SU-DHL-6 (cell line): ENCODE data around the gene NID1.

Experiments used
- H2AFZ ChIP-seq: fragments of 200-600 bp; sonication (generic); 2 replicates; pipeline ENCODE4 v1.6.1; 2014; ENCODE audit warnings: low read depth, mild to moderate bottlenecking, moderate library complexity, mixed read lengths, antibody characterized with exemption, low read length; ENCODE audit not compliant: severe bottlenecking
- H3F3A ChIP-seq: fragments of 200-600 bp; shearing (Covaris generic); 2 replicates; pipeline ENCODE4 v1.6.0; 2016; ENCODE audit warnings: antibody characterized with exemption, mild to moderate bottlenecking; ENCODE audit not compliant: insufficient read depth
- H3K27ac ChIP-seq: fragments of 200-600 bp; sonication (generic); 2 replicates; pipeline ENCODE4 v1.5.1; 2016; ENCODE audit warnings: low read depth, mild to moderate bottlenecking, low read length, moderate library complexity, mixed read lengths
- H3K27me3 ChIP-seq: fragments of 200-600 bp; sonication (generic), shearing (Covaris generic); 2 replicates; pipeline ENCODE4 v1.6.0; 2014; ENCODE audit warnings: mild to moderate bottlenecking, low read length
- H3K36me3 ChIP-seq: fragments of 200-600 bp; sonication (generic); 2 replicates; pipeline ENCODE4 v1.6.1; 2014; ENCODE audit warnings: mild to moderate bottlenecking, low read length, mixed read lengths
- H3K4me2 ChIP-seq: fragments of 300-600, 200-600 bp; shearing (Covaris generic), sonication (generic); 2 replicates; pipeline ENCODE4 v1.6.0; 2014; ENCODE audit warnings: low read length, low read depth, mild to moderate bottlenecking; ENCODE audit not compliant: poor library complexity, severe bottlenecking
- H3K4me3 ChIP-seq: fragments of 200-600 bp; sonication (generic); 2 replicates; pipeline ENCODE4 v1.5.1; 2014; ENCODE audit warnings: antibody characterized with exemption, low read length, mild to moderate bottlenecking, mixed read lengths; ENCODE audit not compliant: insufficient read depth, poor library complexity, severe bottlenecking
- H3K79me2 ChIP-seq: fragments of 200-600 bp; sonication (generic); 2 replicates; pipeline ENCODE4 v1.6.1; 2014; ENCODE audit warnings: mild to moderate bottlenecking, low read length, moderate library complexity; ENCODE audit not compliant: insufficient read depth
- H3K9ac ChIP-seq: fragments of 200-600 bp; sonication (generic); 2 replicates; pipeline ENCODE4 v1.7.0; 2014; ENCODE audit warnings: mild to moderate bottlenecking, low read length
- H3K9me2 ChIP-seq: fragments of 200-600 bp; sonication (generic); replicated peaks from 2 replicates; pipeline ENCODE4 v1.6.1; 2014; ENCODE audit warnings: low read length; ENCODE audit not compliant: insufficient read depth
- H3K9me3 ChIP-seq: fragments of 200-600 bp; sonication (generic); 2 replicates; pipeline ENCODE4 v1.6.1; 2014; ENCODE audit warnings: low read length, mixed read lengths; ENCODE audit not compliant: insufficient read depth
- H4K20me1 ChIP-seq: fragments of 200-600 bp; sonication (generic); 2 replicates; pipeline ENCODE4 v1.6.1; 2014; ENCODE audit warnings: low read depth, mild to moderate bottlenecking, antibody characterized with exemption, low read length, moderate library complexity, mixed read lengths
- EZH2phosphoT487 ChIP-seq: fragments of 200-600 bp; sonication (generic), shearing (Covaris generic); conservative IDR thresholded peaks from 2 replicates; pipeline ENCODE4 v1.6.1; 2018; ENCODE audit warnings: mild to moderate bottlenecking, antibody characterized with exemption, low read length, moderate library complexity, mixed read lengths
- TF ChIP-seq, protein P1 (sequence below): fragments of 200-600 bp; sonication (generic); IDR thresholded peaks from one replicate; pipeline ENCODE4 v1.5.1; 2017; ENCODE audit warnings: antibody characterized with exemption, mild to moderate bottlenecking, low read length, moderate library complexity; ENCODE audit not compliant: insufficient read depth, poor library complexity, severe bottlenecking

NID1 gene

GRCh38 chr1:235948774-235949427 lies 116.0 kb downstream of the NID1 start:
- no peaks in the 10 kb centered on the region for H3K36me3 ChIP-seq
- no peak overlapping the region for H3K27ac ChIP-seq
- no peaks in the 10 kb centered on the region for H3K9me2 ChIP-seq
- no peak for TF ChIP-seq EZH2phosphoT487
- TF ChIP-seq, protein P1, sequence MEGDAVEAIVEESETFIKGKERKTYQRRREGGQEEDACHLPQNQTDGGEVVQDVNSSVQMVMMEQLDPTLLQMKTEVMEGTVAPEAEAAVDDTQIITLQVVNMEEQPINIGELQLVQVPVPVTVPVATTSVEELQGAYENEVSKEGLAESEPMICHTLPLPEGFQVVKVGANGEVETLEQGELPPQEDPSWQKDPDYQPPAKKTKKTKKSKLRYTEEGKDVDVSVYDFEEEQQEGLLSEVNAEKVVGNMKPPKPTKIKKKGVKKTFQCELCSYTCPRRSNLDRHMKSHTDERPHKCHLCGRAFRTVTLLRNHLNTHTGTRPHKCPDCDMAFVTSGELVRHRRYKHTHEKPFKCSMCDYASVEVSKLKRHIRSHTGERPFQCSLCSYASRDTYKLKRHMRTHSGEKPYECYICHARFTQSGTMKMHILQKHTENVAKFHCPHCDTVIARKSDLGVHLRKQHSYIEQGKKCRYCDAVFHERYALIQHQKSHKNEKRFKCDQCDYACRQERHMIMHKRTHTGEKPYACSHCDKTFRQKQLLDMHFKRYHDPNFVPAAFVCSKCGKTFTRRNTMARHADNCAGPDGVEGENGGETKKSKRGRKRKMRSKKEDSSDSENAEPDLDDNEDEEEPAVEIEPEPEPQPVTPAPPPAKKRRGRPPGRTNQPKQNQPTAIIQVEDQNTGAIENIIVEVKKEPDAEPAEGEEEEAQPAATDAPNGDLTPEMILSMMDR, result no peak
- no peaks in the 10 kb centered on the region for H3F3A ChIP-seq
- no peak overlapping the region for H3K9ac ChIP-seq
- H3K4me2 ChIP-seq, result no peak overlapping the region
- no peaks in the 10 kb centered on the region for H3K9me3 ChIP-seq
- H3K4me3 ChIP-seq, result no peak overlapping the region
- H2AFZ ChIP-seq, result no peak overlapping the region
- no peaks in the 10 kb centered on the region for H4K20me1 ChIP-seq
- no peaks in the 10 kb centered on the region for H3K79me2 ChIP-seq
- no peaks in the 10 kb centered on the region; the same call in 1 of the 2 replicates for H3K27me3 ChIP-seq

GRCh38 chr1:235947989-235948388 lies 116.9 kb downstream of the NID1 start:
- Histone ChIP-seq H3K4me2 (no peak overlapping the region), H3K36me3 (no peaks in the 10 kb centered on the region), H3K27ac (no peak overlapping the region)

GRCh38 chr1:235946571-235946981 lies 118.3 kb downstream of the NID1 start:
- Histone ChIP-seq H3K4me2 (no peak overlapping the region), H3K27ac (no peak overlapping the region)
- TF ChIP-seq, protein P1, result peak; percentile 11
- TF ChIP-seq EZH2phosphoT487, result no peak

More at GRCh38 chr1:235947989-235948388, 116.9 kb downstream of the NID1 start:
- no peak overlapping the region for H2AFZ ChIP-seq
- H3K4me3 ChIP-seq, result no peak overlapping the region
- no peaks in the 10 kb centered on the region for H3K9me2 ChIP-seq
- no peak overlapping the region for H3K9ac ChIP-seq
- TF ChIP-seq, protein P1, result no peak
- TF ChIP-seq EZH2phosphoT487, result no peak
- no peaks in the 10 kb centered on the region for H4K20me1 ChIP-seq
- no peaks in the 10 kb centered on the region for H3K79me2 ChIP-seq
- H3F3A ChIP-seq, result no peaks in the 10 kb centered on the region
- H3K27me3 ChIP-seq, result no peaks in the 10 kb centered on the region; the same call in 1 of the 2 replicates
- no peaks in the 10 kb centered on the region for H3K9me3 ChIP-seq

More at GRCh38 chr1:235946571-235946981, 118.3 kb downstream of the NID1 start:
- H3K9me2 ChIP-seq, result no peaks in the 10 kb centered on the region
- no peaks in the 10 kb centered on the region for H3K79me2 ChIP-seq
- H3F3A ChIP-seq, result no peaks in the 10 kb centered on the region
- H2AFZ ChIP-seq, result no peak overlapping the region
- no peak overlapping the region for H3K9ac ChIP-seq
- H3K27me3 ChIP-seq, result no peaks in the 10 kb centered on the region; the same call in 1 of the 2 replicates
- no peak overlapping the region for H3K4me3 ChIP-seq
- no peaks in the 10 kb centered on the region for H3K9me3 ChIP-seq
- no peaks in the 10 kb centered on the region for H3K36me3 ChIP-seq
- H4K20me1 ChIP-seq, result no peaks in the 10 kb centered on the region
